Renal cortical epithelial cell (primary cell): Measurements from ENCODE around the gene ROBO1. TPM values are rescaled to one million over a fixed set of nuclear protein-coding genes. Genes with fewer than 3 reads are reported as not detected.

Experiments
- DNase-seq: peaks from one replicate; pipeline ENCODE4 v3.0.0-alpha.2; 2011; ENCODE audit warnings: low read depth
- total RNA-seq: library from RNA; depleted of rRNA; stranded (reverse); fragments of >200 nt; gene quantifications from 2 replicates; pipeline ENCODE4 v1.2.3, GENCODE V29; 2014

Gene ROBO1
- total RNA-seq, 1 donor from 2014 or later: 41.9 TPM

DNA sequence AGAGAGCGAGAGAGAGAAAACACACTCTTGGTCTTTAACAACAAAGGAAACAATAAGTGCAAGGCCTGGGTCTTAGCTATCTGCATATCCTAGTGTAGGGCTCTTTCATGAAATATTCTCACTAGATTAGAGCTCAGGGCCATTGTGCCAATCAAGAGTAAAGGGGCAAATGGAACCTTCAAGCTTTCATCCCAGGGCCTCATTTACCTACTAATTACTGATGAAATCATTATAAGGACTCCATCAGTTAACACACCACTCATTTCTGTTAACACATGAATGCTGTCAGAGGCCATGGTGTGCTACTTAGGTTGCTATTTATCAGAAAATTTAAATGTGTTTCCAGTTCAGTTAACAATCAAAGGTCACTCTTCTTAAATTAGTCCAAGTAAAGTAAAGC lies 597.8 kb downstream of the ROBO1 start:
- DNase-seq: no peak

DNA sequence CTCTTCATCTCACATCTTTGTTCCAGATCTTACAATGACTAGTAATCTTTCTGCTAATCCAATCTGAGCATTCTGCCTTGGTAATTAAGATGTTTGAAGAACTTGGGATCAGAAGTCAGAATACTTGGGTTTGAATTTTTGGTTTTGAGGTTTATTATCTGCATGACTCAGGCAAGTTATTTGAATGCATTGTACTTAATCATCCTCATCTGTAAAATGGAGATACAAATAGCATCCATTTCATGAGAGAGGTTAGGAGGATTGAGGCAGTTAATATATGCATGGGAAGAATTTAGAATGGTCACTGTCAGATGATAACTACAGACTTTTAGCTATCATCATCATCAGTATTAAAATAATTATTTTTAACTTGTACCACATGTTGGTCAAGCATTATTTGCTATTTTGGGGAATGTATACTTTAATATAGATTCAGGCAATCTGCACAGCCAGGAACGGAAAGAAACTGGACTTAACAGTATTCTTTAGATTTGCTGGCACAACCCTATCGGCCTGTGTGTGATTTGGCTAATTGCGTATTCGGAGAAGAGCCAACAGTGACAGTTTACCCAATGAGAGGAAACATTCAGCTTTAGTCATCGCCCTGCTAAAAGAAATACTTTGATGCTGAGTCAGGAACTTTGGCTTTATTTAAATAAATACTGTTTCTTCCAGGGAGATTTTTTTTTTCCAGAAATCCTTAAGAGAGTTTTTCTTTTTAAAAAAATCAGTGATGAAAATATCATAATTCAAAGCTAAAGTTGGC lies 600.0 kb downstream of the ROBO1 start:
- no peak for DNase-seq

DNA sequence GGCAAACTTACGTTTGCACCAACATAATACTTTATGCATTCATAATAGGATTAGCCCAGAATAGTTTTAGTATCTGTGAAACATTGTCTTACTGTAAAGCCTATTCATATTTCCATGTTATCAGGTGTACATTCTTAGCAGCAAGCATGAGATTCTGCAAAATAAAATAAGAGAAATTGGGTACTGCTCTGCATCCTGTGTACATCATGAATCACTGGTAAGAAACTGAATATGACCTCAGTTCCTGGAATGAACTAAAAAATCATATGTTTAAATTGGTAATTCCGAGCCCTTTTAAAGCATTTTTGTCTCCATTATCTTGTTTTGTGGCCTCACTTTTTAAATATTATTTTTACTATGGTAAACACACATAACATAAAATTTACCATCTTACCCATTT lies 605.1 kb downstream of the ROBO1 start:
- no peak for DNase-seq

- no peak for DNase-seq
Observed at GRCh38 chr3:79161941-79162340, 605.9 kb downstream of the ROBO1 start.

- no peak for DNase-seq
Observed at GRCh38 chr3:79160421-79160820, 607.4 kb downstream of the ROBO1 start.

- DNase-seq: no peak
Observed at GRCh38 chr3:79159736-79160135, 608.1 kb downstream of the ROBO1 start.

DNA sequence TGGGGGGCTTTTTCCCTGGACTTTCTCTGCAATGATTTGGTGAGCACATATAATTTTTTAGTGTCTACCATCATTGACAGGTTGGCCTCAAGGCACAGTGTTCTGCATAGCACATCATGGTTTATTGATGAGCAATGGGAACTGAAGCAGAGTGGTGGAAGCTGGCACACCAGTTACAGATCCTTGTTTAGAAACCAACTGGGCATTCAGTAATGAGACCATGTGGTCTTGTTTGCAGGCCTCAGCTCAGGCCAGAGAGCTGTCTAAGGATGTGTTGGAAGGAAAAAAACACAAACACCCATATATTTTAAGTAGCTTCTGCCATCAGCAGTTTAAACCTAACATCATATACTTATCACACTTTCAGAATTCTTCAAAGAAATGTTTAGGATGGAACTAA lies 610.6 kb downstream of the ROBO1 start:
- no peak for DNase-seq

GRCh38 chr3:79154865-79155264 lies 612.9 kb downstream of the ROBO1 start:
- no peak for DNase-seq

DNA sequence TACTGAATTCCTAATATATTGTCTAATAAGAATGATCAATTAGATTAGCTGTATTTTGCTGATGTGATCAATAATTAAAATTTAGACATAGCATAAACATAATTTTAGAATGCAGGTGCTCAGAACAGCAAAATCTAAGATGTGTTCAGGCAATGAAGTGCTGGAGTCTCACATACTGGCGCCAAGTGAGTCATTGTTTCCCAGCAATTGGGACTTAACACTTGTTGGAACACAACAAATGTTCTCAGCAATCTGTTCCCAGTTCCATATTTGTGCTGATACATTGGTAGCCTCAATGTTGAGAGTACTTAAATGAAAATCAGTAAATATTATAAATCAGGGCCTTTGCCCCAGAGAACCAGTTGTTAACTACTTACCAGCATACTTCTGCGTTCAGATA lies 619.0 kb downstream of the ROBO1 start:
- DNase-seq: no peak

GRCh38 chr3:79146024-79146423 lies 621.8 kb downstream of the ROBO1 start:
- no peak for DNase-seq

DNA sequence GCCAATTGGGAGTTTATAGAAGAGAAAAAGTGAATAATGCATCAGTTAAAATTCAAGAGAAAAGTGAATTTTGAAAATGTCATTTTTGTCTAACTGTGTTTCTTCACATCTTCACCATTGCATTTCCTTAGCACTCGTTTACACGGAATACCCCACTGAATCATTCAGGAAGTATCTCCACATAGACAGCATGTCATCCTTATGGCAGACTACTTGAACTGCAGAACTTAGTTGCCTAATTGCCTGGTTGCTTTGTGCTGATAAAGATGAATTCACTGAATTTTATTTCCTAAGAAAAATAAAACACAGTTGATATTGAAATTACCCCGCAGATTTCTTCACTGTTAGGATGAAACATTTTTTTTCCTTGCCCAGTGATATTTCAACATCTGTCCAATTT lies 627.1 kb downstream of the ROBO1 start:
- DNase-seq: no peak

GRCh38 chr3:79139395-79140068 lies 628.3 kb downstream of the ROBO1 start:
- DNase-seq: no peak

- no peak for DNase-seq
Observed at GRCh38 chr3:79125313-79125984, 642.3 kb downstream of the ROBO1 start.

DNA sequence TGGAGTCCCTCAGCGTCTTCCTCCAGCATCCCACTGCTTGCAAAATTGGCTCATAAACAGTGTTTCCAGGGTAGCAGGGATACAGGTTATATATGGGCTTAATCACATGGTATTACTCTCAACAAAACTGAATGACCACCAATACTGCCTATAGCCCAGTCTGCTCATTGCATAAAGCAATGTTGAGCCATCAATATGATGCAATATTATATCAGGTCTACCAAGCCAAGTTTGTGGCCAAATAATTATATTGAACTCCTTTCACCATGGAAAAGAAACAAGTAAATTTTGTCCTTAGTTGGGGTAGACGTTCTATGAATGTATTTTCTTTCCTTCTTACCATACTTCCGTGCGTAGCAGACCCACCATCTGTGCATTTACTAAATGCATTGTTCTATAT lies 652.3 kb downstream of the ROBO1 start:
- no peak for DNase-seq

- no peak for DNase-seq
Observed at GRCh38 chr3:79113876-79114275, 653.9 kb downstream of the ROBO1 start.

GRCh38 chr3:79111375-79112052 lies 656.3 kb downstream of the ROBO1 start:
- no peak for DNase-seq

- no peak for DNase-seq
Observed at GRCh38 chr3:79109754-79110153, 658.0 kb downstream of the ROBO1 start.

GRCh38 chr3:79103307-79103706 lies 664.5 kb downstream of the ROBO1 start:
- no peak for DNase-seq

- DNase-seq: no peak
Observed at GRCh38 chr3:79097964-79098660, 669.7 kb downstream of the ROBO1 start.

GRCh38 chr3:79094654-79095053 lies 673.1 kb downstream of the ROBO1 start:
- no peak for DNase-seq

GRCh38 chr3:79086514-79086913 lies 681.3 kb downstream of the ROBO1 start:
- DNase-seq: peak; percentile 44

GRCh38 chr3:79085171-79085570 lies 682.6 kb downstream of the ROBO1 start:
- DNase-seq: no peak
